Stimulated activated CD4-positive, alpha-beta T cell treated with anti-CD3 and anti-CD28 coated beads, Interleukin-4, amount 100 ng/mL, for 1 hour (primary cell): Measurements from ENCODE around the gene TAL1.

Experiments
- DNase-seq: peaks from one replicate; pipeline ENCODE4 v3.0.0-alpha.2; 2020

TAL1 gene

DNA sequence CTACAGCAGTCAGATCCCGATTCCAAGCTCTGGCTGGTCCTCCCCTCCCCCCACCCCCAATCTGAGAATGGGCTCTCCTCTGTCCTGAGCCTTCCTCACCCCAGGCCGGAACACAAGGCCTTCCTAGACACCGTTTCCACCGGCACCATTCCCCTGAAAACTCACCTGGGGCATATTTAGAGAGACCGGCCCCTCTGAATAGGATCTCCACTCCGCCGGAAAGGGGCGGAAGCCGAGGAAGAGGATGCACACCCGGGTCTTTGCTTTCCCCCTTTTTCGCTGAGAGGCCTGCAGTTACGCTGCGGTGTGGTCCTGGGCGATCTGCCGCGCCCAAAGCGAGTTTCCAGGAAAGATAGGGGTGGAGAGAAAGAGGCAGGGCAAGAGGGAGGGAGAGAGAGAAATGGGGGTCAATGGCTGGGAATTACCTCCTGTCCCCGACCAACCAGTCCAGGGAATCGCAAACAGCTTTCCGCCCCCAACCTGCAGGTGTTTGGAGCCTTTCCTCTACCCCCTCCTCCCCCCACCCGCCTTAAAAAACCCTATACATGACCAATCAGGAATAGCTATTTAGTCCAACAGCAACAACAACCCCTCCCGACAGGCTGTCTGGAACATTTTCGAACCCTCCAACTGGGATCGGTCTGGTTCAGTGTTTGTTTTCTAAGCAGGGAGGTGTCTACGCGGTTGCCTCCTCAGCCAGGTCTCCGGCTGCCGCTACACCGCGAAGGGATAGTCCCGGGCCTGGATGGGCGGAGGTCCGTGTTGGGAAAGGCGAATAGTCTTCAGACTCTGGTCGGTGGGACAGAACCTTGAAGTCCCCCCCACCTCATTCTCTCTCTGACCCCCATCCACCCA is 2.8 kb downstream of the TAL1 start:
- no peak for DNase-seq

DNA sequence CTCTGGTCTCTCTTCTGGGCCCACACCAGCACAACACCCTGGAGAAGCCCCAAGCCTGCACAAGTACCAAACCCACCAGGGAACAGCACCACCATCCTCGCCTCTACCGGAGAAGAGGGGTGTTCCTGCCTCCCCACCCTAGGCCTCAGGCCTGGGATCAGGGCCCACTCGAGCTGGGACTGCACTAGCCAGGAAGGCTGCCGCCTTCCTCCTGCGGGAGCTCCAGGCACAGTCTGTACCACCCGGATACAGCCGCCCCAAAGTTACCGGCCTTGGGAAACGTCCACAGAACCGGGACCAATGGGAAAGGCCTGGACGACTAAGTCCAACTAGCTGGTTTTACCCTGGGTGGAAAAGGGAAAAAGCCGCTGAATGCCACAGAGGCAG is 3.4 kb downstream of the TAL1 start:
- DNase-seq = no peak

DNA sequence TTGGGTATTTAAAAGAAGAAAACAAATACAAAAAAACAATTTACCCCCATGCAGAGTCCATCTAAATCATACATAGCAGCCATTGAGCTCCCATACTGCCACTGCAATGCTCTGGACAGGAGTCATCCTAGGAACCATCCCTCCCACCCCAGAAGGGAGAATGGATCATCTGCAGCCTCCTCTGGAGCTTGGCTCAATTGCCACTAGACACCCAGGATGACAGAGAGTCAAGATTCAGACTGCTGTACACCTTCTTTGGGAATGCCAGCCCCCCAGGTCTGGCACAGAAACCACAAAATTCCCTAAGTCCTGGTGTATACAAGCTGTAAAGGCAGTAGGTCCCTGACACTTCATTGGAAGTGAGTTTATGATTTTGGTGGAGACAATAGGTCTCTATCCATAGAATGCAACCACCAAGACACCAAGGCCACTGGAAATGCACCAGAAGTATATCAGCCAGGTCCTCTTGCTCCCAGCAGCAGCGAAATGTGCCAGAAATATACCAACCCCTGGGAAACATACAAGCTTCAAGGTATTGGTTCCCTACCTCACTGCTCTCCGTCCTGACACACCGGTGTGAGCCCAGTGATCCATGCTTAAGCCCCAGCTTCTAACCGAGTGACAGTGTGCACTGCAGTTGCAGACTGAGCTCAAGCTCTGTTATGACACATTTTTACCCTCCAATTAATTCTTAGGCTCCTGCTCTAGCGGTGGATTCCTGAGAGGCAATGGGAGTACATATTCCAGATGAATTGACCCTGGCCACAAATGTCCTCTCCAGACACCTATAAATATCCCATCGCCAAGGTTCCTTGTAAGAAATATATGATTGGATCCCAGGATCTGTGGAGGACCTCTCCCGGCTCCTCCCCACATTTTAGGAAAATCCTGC is 4.4 kb downstream of the TAL1 start:
- no peak for DNase-seq

DNA sequence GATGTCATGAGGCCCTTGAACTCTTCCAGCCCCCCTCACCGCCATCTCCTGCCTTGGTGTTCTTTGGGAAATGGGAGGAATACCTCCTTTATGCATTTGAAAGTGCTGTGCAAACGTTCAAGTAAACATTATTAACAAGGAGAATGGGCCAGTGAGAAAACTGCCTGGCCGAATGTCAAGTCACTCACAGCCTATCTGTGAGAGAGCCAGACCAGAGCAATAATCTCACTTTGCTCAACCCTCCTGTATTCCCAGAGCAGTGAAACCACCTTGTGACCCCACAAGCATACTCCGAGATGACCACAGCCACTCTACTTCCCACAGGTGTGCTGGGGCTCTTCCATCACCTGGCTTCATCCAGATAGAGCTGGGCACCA is 5.2 kb downstream of the TAL1 start:
- no peak for DNase-seq

- no peak for DNase-seq
Observed at GRCh38 chr1:47226121-47226838, 5.7 kb downstream of the TAL1 start.

DNA sequence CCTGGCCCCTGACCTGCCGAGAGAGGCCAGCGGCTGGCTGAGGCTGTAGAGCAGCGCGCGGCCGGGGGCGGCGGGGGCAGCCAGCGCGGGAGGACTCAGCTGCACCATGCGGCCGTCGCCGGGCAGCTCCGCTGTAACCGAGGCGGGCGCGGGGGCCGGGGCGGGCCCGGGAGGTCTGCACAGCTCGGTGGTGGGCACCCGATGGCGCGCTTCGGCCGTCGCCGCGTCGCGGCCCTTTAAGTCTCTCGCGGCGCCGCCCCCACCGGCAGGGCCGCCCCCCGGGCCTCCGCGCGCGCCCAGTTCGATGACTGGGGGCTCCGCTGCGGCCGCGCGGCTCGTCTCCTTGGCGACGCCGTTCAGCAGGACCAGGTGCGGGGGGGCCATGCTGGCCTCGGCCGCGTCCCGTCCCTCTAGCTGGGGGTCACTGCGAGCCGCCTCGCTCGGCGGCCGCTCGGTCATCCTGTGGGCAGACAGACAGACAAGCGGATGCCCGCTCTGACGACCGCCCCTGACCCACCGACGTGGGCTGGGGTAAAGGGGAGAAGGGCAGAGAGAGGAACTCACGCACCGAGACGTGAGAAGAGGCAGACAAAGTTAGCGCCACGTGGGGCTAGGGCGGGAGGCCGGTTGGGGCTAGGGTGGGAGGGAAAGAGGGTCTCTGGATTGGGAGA is 6.5 kb downstream of the TAL1 start:
- no peak for DNase-seq

GRCh38 chr1:47224676-47225399 is 7.2 kb downstream of the TAL1 start:
- no peak for DNase-seq

DNA sequence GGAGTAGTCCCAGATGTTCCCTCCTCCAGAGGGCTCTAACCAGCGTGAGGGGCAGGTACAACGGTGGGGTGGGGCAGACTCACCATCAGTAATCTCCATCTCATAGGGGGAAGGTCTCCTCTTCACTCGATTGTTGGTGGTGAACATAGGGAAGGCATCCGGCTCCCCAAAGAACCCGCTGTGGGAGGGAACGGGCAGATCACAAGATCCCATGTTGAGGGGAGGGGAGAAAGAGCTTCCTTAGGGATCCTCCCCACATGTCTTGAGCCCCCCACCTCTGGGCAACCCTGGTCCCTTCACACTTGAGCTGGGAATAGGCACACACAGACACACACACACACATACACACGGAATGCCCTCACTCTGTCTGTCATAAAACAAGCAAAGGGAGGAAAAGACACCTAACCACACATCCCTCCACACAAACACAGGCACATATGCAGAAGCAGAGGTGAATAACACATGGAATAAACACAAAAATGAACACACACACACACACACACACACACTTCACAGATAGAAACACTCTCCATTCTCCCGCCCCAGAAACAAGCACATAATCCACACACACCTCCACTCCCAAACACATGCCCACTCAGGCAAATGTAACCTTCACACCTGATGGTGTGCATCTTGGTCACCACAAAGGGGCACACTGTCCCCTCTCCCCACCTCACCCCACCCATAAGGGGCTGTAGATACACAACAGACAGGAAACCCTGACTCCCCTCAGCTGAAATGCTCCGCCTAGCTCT is 7.9 kb downstream of the TAL1 start:
- no peak for DNase-seq

DNA sequence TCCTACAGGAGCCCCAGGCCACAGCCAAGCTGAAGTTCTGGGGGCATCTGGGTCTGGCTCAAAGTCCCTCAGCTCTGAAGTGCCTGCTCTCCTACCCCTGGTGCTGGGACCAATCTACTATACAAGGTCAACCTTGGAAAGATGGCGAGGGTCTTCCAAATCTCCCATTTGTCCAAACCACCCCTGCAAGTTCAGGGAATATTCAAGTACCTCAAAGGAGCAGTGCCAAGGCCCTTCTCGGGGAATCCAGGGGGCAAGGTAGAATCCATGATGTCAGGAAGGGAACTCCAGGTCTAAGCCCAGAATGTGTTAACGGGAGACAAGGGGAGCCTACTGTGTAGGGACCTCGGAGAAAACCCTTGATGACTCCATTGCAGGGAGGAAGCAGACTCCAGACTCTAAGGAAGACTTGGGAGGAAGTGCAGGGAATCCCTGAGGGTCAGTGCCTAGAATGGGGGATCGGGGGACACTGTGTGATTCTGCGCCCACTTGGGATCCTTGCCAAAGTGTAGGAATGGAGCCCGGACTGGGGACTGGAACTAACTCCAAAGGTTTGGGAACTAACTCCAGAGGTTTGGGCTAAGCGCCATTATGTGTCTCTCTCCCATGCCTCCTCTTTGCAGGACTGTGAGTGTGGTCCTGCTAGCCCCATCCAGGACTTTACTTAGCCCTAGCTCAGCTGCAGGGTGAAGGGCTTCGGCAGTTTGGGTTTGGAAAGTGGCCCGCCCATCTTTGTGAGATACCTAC is 8.7 kb downstream of the TAL1 start:
- no peak for DNase-seq

GRCh38 chr1:47222476-47222875 is 9.5 kb downstream of the TAL1 start:
- no peak for DNase-seq

GRCh38 chr1:47219590-47220220 is 12.3 kb downstream of the TAL1 start:
- no peak for DNase-seq

DNA sequence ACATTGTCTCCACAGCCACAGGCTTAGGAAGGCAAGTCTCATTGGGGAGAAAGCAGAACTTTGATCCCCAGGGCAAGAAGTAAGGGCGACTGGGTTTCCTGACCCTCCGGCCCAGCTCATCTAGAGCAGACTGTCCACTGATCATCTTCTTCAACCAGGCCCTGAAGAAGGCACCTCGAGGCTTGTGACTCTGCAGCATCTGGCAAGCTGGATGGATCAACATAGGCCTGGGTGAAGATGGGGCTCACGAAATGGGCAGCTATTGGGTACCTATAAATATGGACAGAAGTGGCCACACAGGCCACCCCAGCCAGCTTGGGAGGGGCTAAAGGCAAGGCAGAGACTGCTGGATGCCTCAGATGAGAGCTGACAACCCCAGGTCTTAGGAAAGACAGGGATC is 13.0 kb downstream of the TAL1 start:
- DNase-seq = no peak

- no peak for DNase-seq
Observed at GRCh38 chr1:47216278-47217059, 15.6 kb downstream of the TAL1 start.

GRCh38 chr1:47215713-47216112 is 16.3 kb downstream of the TAL1 start:
- no peak for DNase-seq

DNA sequence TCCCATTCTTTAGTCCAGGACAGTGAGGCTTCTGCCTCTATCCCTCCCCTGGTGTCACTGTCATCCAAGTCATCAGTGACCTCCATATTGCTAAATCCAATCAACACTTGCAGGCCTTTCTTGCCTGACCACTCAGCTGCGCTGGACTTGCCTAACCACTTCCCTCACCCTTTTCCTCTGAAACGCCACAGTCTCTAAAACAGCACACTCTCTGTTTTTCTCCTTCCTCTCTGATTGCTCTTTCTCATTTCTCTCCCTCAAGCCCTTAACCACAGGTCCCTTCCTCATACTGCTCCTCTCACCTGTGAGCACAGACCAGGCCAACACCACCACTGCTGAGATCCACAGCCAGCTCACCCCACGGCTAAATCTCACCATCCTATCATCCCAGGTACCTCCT is 17.5 kb downstream of the TAL1 start:
- DNase-seq = no peak

GRCh38 chr1:47213230-47213963 is 18.6 kb downstream of the TAL1 start:
- DNase-seq = no peak

GRCh38 chr1:47212636-47213229 is 19.3 kb downstream of the TAL1 start:
- no peak for DNase-seq

- no peak for DNase-seq
Observed at GRCh38 chr1:47211796-47212269, 20.2 kb downstream of the TAL1 start.
